K562 (cell line): ENCODE data around the gene SYK. TPM values are rescaled to one million over a fixed set of nuclear protein-coding genes. Genes with fewer than 3 reads are reported as not detected.

Source experiments
- ARNT ChIP-seq, 2 experiments: fragments of 450-650 bp; IDR thresholded peaks; 2 replicates each; pipeline ENCODE4 v1.6.1; 2016; ENCODE audit warnings: mild to moderate bottlenecking in 1 of 2
- ATF1 ChIP-seq, 2 experiments: fragments of 450-650 bp in 1 of 2; IDR thresholded peaks; 2 replicates each; pipeline ENCODE4 v1.6.1; 2016; ENCODE audit warnings: missing compliant biosample characterization in 1 of 2, missing genetic modification characterization in 1 of 2
- ELF1 ChIP-seq: fragments of 200-800 bp; sonication (Bioruptor generic); IDR thresholded peaks from 2 replicates; pipeline ENCODE4 v1.6.1; 2016; ENCODE audit warnings: missing genetic modification characterization, missing compliant biosample characterization
- FIP1L1 ChIP-seq: fragments of 200-400 bp; formaldehyde crosslinking; IDR thresholded peaks from 2 replicates; pipeline ENCODE4 v1.6.1; 2018; ENCODE audit warnings: mild to moderate bottlenecking, low read depth, low read length; ENCODE audit not compliant: poor library complexity, severe bottlenecking
- HBP1 ChIP-seq: fragments of 450-650 bp; formaldehyde crosslinking; IDR thresholded peaks from 2 replicates; pipeline ENCODE4 v1.4.0; 2022; ENCODE audit warnings: missing genetic modification characterization
- MYC ChIP-seq, 2 experiments: fragments of 250-450 bp in 1 of 2; sonication (Bioruptor Pico) in 1 of 2; IDR thresholded peaks; 2 replicates each; pipeline versions ENCODE4 v1.5.1 to v1.6.1; 2012 to 2021; ENCODE audit warnings: low read depth in 2 of 2, borderline replicate concordance in 1 of 2, improper control_type of control experiment in 1 of 2, low read length in 1 of 2, mild to moderate bottlenecking in 1 of 2, moderate library complexity in 1 of 2
- PURB ChIP-seq: sonication (generic); formaldehyde crosslinking; IDR thresholded peaks from 2 replicates; pipeline ENCODE4 v1.9.0; 2021; ENCODE audit warnings: low read depth, mild to moderate bottlenecking, missing genetic modification reagents
- REST ChIP-seq, 2 experiments: fragments of 450-650 bp; formaldehyde crosslinking in 1 of 2; IDR thresholded peaks; 2 replicates each; pipeline versions ENCODE4 v1.4.0 to v1.6.1; 2014 to 2020; ENCODE audit warnings: mild to moderate bottlenecking in 2 of 2, borderline replicate concordance in 1 of 2, low read depth in 1 of 2
- SRSF3 ChIP-seq: fragments of 200-400 bp; formaldehyde crosslinking; IDR thresholded peaks from 2 replicates; pipeline ENCODE4 v1.6.1; 2016; ENCODE audit warnings: mild to moderate bottlenecking, low read length, moderate library complexity; ENCODE audit not compliant: insufficient read depth
- ZNF41 ChIP-seq: fragments of 250-450 bp; sonication (Bioruptor Pico); conservative IDR thresholded peaks from 2 replicates; pipeline ENCODE4 v1.4.0; 2020; ENCODE audit warnings: mild to moderate bottlenecking
- polyA plus RNA-seq, 8 experiments: library from polyadenylated mRNA; depleted of rRNA in 4 of 8; stranded (reverse) in 5 of 8; unstranded in 3 of 8; fragments of >200 nt; fragmentation: Nextera tagmentation in 2 of 8; fragmentation: Illumina TruSeq in 1 of 8; extraction: Ambion mirVana in 2 of 8; extraction: Trizol in 1 of 8; gene quantifications; 2 replicates each; pipeline versions ENCODE4 v1.2.1 to v1.2.3, GENCODE V29; 2011 to 2014; ENCODE audit warnings: inconsistent platforms in 1 of 8, missing spikeins in 1 of 8
- total RNA-seq, 7 experiments: library from RNA; depleted of rRNA in 6 of 7; stranded (reverse); fragments of >200 nt in 6 of 7; fragmentation: Illumina TruSeq in 2 of 7; extraction: Trizol in 2 of 7; gene quantifications; 2 replicates each; pipeline versions ENCODE4 v1.2.1 to v1.2.3, GENCODE V29; 2011 to 2021; ENCODE audit warnings: low replicate concordance in 1 of 7
- TF ChIP-seq, protein P1 (sequence below): fragments of 250-450 bp; sonication (Bioruptor Pico); IDR thresholded peaks from 2 replicates; pipeline ENCODE4 v1.4.0; 2020
- TF ChIP-seq, protein P2 (sequence below): fragments of 200-800 bp; sonication (Bioruptor generic); IDR thresholded peaks from 2 replicates; pipeline ENCODE4 v1.6.1; 2017; ENCODE audit warnings: missing genetic modification characterization, missing compliant biosample characterization

Gene SYK
- total and polyA plus RNA-seq, 9 of the 15 experiments (the other 6 are each of a cell fraction or from before 2014, with no cell fraction given), result 3.9 to 32.7 (median 16.7) TPM

DNA sequence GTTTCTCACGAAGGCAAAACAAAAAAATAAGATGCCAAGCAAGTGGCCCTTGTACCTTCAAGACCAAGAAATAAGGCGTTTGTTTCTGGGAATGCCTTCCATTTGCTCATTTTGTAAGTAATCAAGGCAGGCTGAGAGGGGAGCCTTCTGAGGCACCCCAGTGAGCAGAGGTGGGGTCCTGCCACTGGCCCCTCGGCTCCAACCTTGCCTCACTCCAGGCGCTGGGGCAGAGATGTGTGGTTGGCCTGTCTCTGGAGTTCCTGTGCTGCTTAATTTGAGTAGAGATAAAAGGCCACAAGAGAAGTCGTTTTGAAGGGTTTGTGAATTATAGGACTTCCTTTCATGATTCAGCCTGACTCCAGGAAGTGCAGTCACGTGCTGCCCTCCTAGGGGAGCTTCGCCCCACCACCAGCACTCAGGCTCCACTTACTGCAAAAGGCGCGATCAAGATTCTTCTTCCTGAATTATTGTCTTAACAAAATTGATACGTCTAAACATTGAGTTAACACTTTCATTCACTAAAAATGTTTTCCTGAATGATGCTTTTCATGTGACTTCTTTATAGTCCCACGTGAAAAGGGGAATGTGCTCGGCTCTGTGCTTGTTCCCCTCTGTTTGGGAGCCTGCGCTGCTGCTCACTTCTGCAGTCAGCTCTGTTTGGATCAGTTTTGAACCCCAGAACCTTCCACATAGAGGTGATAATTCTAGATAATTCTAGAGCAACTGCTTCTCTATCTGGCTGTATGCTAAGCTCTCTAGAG lies 13.7 kb downstream of the SYK start (continued):
- TF ChIP-seq REST (IDR thresholded peaks at IDR 0.05; ENCODE audit: borderline replicate concordance) (peak; percentile 45), REST (CRISPR knock-in tag; IDR thresholded peaks at IDR 0.05; ENCODE audit: low read depth) (no peak), ELF1 (peak; percentile 74), FIP1L1 (no peak), HBP1 (CRISPR knock-in tag) (no peak), ATF1 (CRISPR knock-in tag; IDR thresholded peaks at IDR 0.05) (no peak), ATF1 (tag; IDR thresholded peaks at IDR 0.05) (no peak), SRSF3 (no peak), ZNF41 (CRISPR knock-in tag) (no peak), ARNT (IDR thresholded peaks at IDR 0.05) (peak in 1 of 2 experiments; percentile 96; a peak in 2 of 4 replicates), MYC (IDR thresholded peaks at IDR 0.05; ENCODE audit: low read depth, low read length) (peak; percentile 43), MYC (CRISPR knock-in tag; IDR thresholded peaks at IDR 0.05; ENCODE audit: borderline replicate concordance, low read depth) (no peak), PURB (CRISPR knock-in tag) (no peak)
- TF ChIP-seq, protein P1, sequence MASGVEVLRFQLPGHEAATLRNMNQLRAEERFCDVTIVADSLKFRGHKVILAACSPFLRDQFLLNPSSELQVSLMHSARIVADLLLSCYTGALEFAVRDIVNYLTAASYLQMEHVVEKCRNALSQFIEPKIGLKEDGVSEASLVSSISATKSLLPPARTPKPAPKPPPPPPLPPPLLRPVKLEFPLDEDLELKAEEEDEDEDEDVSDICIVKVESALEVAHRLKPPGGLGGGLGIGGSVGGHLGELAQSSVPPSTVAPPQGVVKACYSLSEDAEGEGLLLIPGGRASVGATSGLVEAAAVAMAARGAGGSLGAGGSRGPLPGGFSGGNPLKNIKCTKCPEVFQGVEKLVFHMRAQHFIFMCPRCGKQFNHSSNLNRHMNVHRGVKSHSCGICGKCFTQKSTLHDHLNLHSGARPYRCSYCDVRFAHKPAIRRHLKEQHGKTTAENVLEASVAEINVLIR (CRISPR knock-in tag), result no peak
- TF ChIP-seq, protein P2, sequence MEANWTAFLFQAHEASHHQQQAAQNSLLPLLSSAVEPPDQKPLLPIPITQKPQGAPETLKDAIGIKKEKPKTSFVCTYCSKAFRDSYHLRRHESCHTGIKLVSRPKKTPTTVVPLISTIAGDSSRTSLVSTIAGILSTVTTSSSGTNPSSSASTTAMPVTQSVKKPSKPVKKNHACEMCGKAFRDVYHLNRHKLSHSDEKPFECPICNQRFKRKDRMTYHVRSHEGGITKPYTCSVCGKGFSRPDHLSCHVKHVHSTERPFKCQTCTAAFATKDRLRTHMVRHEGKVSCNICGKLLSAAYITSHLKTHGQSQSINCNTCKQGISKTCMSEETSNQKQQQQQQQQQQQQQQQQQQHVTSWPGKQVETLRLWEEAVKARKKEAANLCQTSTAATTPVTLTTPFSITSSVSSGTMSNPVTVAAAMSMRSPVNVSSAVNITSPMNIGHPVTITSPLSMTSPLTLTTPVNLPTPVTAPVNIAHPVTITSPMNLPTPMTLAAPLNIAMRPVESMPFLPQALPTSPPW (CRISPR knock-in tag), result no peak
